Head of caudate nucleus (tissue), 42 donors: ENCODE data around the gene SP110.

ENCODE experiments used
- DNase-seq, 42 donors: peaks; one replicate each; pipeline versions ENCODE4 v3.0.0 to v3.0.0-alpha.2; 2020 to 2021; ENCODE audit warnings: mixed read lengths in 7 of 42
- intact Hi-C: fragments of 100-400 bp; cut with DNase I; formaldehyde crosslinking; loops from one replicate; pipeline ENCODE4 v1.15.0; 2022

The SP110 gene

DNA sequence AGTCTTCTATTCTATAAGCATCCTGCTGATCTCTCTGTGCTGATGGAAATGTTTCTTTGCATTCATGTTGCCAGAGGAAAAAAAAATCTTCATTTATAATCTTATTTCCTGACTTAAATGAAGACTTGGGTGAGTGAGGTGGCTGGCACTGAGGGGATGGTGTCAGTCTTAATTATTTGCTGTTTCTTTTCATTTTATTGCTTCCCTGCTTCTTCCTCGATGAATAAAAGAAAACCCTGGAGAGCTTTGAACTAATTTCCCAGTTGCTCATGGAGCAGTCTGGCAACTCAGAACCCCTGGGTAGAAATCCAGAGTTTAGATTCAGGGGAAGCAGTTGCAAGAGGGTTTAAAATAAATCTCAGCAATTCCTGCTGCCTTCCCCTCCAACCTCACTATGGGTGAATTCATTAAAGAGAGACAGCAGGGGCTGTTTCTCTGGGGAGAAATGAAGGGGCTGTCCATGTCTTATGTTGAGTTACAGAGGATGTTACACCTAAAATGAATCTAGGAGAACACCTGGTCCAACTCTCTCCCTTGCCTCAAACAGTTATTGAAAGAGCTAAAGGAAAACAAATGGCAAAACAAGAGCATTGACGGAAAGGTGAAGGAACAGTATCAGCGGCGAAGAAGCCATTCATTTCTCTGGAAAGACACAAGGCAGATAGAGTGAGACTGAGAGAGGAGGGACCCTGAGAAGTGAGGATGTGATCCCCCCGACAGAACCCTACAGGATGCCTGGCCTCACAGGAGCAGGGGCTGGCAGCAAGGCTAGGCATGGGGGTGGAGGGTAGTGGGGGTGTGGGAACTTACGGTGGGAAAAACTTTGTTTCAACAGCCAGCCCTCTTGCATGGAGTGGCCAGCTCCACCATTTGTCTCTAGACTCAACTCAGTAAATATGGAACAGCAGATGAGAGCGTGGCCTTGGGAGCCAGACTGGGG is 41.0 kb downstream of the SP110 start:
- intact Hi-C loops: no loop called here
- DNase-seq: no peak

DNA sequence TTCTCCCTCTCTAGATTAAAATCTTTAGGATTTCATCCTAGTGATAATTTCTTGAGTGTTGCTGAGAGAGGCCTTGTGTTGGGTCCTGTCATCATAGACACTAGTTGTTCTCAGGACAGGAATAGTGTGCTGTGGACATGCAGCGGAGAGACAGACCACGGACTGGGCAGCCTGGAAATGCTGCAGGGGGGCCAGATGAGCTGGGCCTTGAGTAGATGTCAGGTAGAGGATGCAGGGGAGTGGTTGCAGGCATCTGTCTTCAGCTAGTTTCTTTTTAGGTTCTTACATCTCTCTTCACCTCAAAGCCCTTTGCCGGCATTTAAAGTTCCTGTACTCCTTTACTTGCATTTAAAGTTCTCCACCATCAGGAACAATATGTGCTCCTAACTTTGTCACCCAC is 42.8 kb downstream of the SP110 start:
- intact Hi-C loops: no loop called here
- DNase-seq: no peak

DNA sequence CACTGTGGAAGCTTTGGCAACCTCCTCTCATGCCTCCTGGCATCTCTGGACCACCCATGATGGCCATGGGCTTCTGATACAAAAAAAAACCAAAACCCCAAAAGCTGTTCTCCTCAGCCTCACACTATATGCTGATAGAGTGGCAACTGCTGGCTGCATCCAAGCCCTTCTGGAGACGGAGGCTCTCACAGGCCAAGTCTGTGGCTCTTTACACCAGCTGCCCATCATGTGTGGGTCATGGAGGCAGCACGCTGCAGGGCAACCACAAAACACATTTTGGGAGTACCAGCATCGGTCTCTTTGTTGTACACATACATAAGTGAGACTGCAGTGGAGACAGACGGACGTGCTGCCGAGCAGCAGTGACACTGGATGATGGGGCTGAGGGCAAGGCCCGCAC is 45.3 kb downstream of the SP110 start:
- no peak for DNase-seq
- intact Hi-C loops: no loop called here

DNA sequence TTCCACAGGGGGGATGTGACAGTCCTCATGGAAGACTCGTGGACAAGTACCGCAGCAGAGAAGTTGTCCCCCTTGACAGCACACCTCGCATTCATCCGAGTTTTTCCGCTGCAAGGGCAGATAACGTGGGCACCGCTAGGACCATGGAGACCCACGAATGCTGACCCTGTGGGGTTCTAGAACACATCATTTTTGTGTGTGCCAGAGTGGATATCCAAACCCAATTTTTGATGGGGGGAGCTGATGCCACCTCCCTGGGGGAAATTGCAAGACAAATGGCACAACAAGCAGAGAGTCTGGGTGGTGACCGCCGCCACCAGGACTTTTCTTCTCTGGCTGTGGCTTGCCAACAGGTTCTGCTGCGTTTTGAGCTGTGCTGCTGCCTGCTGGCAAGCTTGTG is 46.9 kb downstream of the SP110 start:
- no peak for DNase-seq
- intact Hi-C loops: no loop called here

DNA sequence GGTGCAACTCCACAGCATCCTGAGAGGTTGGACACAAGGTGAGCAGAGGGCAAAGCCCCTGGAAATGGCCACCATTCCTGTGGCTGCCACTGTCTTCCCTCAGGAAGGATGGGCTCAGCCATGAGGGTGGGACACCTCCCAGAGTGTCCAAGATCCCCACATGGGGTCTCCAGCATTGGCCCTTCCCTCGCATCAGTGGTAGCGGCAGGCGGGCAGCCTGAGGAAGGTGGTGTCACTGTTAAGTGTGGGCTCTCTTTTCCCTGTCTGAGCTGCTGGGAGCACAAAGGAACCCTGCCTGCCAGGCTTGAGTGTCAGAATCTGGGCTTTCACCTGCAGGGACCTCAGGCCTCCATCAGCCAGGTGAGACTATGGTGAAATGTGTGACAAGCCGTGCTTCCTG is 47.6 kb downstream of the SP110 start:
- no peak for DNase-seq
- intact Hi-C loops: no loop called here

DNA sequence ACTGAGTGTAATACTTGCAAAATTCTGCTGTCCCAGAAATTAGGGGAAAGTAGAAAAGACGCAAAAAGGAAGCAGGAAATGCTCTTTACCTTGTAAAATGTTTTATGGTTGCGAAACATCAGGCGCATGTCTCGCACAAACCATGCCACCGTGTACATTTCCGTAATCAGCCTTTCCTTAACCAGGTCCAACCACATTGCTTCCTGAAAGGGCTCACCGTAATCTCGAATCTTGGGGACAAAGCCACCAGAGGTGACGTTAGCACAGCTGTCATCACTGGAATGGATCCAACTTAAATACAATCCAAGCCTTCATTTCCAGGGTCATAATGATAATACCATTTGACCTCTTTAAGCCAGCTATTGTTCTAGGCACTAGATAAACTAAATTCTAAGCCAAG is 49.3 kb downstream of the SP110 start:
- DNase-seq: no peak
- intact Hi-C loops: no loop called here

DNA sequence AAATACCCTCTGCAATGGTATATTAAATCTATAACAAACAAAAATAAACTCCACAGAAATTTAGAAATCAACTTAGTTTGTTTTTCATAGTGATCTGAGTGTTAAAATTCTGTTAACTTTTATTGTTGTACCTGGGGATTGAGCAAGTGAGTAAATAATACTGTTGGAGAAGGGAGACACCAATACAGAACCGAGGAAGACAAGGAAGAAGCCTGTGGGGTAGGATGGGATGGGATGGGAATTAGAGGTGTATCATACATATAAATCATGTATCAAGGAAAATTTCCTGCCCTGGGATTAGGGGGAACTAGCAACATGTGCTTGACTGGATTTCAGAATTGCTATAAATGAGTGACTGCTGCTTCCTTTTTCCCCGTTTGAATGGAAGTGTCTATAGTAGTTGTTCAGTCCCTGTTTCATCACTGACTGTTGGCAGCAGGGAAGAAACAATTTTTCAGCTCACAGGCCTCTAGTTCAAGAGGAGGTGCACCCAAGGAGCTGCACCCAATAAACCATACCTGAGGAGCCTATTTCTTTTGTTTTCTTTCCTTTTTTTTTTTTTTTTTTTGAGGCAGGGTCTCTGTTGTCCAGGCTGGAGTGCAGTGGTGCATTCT is 53.1 kb downstream of the SP110 start:
- intact Hi-C loops: no loop called here
- DNase-seq: no peak

DNA sequence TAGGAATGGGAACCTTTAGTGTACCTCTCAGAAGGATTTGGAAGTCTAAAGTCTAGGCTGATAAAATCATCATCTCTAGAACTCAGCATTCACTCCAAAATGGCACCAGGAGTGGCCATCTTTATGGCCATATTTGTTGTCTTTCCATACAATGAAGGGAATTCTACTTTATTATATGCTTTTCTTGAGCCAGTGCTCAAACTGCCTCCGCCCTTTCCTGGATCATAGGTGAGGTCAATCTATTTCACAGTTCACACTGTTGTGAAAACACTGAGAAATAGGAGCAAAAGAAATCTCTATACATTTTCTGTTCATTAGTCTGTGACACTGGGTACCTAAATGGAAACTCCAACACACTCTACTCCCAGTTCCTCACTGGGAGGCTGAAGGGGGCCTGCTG is 55.6 kb downstream of the SP110 start:
- intact Hi-C loops: no loop called here

DNA sequence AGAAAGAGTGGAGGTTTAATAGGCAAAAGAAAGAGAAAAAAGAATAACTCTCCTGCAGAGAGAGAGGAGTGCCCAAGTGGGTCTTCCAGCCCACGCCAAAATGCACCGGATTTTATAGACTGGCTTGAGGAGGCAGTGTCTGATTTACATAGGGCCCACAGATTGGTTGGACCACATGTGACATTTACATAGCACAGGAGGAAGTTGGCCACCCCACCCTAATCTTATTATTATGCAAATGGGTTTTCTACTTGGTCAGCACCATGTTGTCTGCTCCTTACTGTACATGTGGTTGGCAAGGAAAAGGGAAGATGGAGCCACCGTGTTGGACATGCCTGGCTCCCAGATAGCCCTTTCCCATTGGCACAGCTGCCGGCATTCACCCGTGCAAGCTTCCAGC is 56.8 kb downstream of the SP110 start:
- no peak for DNase-seq
- intact Hi-C loops: no loop called here

More for the DNA sequence above, 55.6 kb downstream of the SP110 start:
- no peak for DNase-seq

DNA sequence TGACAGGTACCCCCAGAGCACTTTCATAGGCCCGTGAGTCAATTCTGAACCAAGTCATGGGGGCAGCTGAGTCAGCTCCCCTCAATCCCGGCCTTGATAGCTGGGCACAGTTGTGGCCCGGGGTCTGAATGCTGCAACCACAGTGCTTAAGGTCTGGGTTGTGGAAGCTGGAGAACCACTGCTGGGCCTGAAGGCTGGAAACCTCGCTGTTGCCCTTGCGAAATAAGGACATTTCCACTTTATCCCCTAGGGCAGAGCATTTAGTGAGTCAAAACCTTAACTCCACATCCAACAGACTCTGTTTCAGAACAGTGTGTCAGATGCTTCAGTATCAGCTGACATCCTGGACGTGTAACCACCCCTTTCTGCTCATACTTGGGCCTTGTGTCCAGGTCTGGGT is 58.6 kb downstream of the SP110 start:
- no peak for DNase-seq
- intact Hi-C loops: no loop called here

DNA sequence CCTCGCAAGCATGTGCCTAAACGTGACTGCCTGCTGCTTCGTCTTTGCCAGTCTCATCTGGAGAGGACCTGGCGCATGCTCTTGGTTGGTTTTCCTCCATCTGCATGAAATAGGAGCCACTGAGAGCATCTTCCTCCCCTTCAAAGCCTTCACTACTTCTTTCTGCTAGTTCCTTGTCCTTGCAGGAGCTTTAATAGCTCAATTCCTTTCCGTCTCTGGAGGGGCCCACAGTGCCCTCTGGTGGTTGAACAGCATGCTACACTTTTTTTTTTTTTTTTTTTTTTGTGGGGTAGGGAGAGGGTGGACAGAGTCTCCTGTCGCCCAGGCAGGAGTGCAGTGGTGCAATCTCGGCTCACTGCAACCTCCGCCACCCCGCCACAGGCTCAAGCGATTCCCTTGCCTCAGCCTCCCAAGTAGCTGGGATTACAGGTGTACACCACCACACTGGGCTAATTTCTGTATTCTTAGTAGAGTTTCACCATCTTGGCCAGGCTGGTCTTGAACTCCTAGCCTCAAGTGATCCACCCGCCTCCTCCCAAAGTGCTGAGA is 59.6 kb downstream of the SP110 start:
- peak in 32 of 42 donors; percentile 15 to 74 (median 42) for DNase-seq
- intact Hi-C loops: no loop called here

DNA sequence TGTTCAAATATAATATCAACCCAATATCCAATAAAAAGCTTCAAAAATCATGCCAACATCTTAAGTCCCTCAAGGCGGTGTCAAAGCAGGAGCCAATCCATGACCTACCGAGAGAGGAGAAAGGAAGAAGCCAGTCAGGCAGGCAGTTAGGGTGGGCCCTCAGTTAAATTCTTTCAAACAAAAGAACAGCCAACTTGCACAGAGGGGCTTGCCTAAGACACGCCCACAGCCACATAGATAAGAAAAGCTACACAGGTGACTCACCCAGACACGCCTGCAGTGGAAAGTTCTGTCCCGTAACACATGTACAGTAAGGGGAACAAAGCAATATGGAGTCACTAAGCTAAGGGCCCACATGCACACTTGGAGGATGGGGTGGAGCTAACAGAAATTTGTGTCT is 61.3 kb downstream of the SP110 start:
- no peak for DNase-seq
- intact Hi-C loops: loop anchor here (10.0 kb wide), 1 partner anchor 154 kb away; no protein-coding TSS in a partner anchor

DNA sequence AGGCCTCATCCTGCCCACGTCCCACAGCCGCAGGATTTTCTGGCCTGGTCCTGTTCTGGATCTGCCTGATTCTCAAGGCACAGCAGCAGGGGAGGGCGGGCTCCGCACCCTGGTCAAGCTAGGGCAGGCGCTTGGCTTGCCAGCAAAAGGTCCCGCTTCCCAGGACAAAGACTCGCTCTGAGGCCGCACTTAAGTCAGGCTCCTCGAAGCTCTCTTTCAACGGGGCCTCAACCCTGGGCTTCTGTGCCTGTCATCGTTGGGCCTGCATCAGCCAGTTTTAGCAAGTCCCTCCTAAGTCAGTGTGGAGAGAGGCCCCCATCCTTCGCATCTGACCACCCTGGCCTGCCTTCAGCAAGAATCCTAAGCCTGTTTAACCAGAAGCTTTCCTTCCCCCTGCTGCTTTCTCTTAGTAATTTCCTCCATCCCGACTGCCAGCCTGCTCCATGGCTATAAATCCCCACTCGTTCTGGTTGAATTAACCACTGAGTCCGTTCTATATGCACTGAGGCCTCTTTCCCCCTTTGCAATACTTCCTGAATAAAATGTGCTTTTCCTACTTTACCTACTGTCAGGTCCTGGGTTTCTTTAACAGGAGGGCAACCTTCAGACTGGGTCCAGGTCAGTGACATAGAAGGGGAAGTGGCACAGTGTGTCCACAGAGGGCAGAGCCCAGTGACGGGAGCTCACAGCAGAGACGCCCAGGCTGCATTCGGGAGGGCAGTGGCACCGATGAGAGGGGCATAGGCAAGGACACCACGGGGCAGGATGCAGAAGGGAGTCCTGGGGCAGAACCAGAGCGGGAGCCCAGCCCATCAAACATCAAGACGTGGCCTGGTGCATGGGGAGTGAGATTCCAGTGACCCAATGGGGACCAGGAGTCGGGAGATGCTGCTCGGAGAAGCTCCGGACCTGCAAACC is 62.7 kb downstream of the SP110 start:
- no peak for DNase-seq
- intact Hi-C loops: loop anchor here (10.0 kb wide), 1 partner anchor 152 kb away; no protein-coding TSS in a partner anchor

DNA sequence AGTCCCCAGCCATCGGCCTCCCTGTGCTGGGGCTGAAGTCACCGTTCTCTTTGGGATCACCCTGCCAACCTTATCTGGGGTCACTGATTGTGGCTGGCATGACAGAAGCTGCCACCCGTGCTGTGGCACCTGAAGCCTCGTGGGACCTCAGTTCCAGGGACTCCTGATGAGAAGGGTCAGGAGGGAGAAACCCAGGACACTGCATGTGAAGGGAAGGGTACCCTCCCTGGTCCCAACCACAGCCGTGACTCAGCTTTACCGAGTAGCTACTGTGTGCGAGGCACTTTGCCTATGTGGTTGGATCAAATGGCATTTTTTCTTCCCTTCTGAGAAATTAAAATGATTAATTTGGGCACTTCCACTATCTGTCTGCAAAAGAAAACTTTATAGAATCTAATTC is 64.4 kb downstream of the SP110 start:
- intact Hi-C loops: loop anchor here (10.0 kb wide), 1 partner anchor 151 kb away; no protein-coding TSS in a partner anchor
- DNase-seq: no peak

DNA sequence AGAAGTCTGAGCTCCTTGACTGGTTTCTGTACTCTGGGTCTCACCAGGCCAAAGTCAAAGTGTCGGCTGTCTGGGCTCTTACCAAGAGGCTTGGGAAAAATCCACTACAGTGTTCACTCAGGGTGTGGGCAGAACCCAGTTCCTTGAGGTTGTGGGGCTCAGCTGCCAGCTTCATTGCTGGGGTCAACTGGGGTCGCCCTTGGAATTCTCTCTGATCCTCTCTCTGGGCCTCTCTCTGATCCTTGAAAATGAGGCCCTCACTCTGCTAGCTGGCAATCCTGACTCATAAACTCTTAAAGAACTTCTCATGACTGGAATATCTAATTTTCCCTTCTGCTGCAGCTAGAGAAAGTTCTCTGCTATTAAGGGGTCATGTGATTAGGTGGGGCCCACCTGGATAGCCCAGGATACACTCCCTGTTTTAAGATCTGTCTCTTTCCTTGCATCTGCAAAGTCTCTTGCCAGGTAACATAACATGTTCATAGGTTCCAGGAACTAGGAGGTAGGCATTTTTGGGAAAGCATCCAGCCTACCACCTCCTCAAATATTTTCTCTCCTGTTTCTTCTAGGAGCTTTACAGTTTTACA is 66.3 kb downstream of the SP110 start:
- DNase-seq: no peak
- intact Hi-C loops: loop anchor here (10.0 kb wide), 1 partner anchor 149 kb away; no protein-coding TSS in a partner anchor

DNA sequence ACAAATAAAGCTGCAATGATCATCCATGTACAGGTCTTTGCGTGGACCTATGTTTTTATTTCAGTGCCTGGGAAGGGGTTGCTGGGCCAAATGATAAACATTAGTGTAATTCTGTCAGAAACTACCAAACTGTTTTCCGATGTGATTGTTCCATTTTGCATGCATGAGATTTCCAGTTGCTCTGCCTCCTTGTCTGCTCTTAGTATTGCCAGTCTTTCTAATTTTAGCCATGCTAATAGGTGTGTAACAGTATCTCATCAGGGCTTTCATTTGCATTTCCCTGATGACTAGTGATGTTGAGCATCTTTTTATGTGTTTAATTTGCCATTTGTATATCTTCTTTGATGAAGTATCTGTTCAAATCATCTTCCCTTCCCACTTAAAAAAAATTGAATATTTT is 67.5 kb downstream of the SP110 start:
- intact Hi-C loops: loop anchor here (10.0 kb wide), 1 partner anchor 148 kb away; no protein-coding TSS in a partner anchor
- no peak for DNase-seq

DNA sequence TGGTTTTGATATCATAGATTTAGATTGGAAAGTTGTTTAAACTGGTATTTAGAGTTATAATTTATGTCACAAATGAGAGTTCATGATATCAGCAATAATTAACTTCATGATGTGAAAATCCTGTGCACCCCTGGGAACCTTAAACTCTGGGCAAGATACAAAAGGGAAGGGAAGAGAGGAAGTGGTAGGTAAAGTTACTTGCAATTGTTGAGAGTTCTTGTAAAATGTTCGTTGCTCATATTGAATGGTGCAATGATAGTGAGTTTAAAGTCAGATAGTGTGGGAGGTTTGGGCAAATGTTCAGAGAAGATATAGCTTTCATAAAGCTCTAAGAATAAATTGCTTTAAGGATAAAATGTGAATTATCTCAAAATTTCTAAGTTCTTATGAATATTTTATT is 75.4 kb downstream of the SP110 start:
- intact Hi-C loops: no loop called here
- no peak for DNase-seq

DNA sequence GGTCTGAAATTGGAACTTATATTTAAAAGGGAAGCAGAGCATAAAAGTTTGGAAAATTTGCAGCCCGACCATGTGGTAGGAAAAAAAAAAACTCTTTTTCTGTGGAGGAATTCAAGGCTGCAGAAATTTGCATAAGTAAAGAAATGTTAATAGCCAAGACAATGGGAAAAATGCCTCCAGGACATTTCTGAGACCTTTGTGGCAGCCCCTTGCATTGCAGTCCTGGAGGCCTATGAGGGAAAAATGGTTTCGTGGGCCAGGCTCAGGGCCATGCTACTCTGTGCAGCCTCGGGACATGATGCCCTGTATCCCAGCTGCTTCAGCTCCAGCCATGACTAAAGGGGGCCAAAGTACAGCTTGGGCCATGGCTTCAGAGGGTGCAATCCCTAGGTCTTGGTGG is 79.1 kb downstream of the SP110 start:
- DNase-seq: no peak
- intact Hi-C loops: no loop called here
